KOPT-K1 (cell line): ENCODE data around the gene TNPO1.

ENCODE experiments used
- H3K27ac ChIP-seq: fragments of 200-600 bp; sonication (generic); 2 replicates; pipeline ENCODE4 v1.5.1; 2016; ENCODE audit warnings: antibody characterized with exemption, mild to moderate bottlenecking, low read depth, low read length; ENCODE audit not compliant: poor library complexity, severe bottlenecking
- H3K36me3 ChIP-seq: fragments of 200-600 bp; sonication (generic); 2 replicates; pipeline ENCODE4 v1.5.1; 2017; ENCODE audit warnings: antibody characterized with exemption, mild to moderate bottlenecking, low read length, moderate library complexity; ENCODE audit not compliant: insufficient read depth
- H3K9me3 ChIP-seq: fragments of 200-600 bp; sonication (generic); 2 replicates; pipeline ENCODE4 v1.5.1; 2017; ENCODE audit warnings: antibody characterized with exemption, low read length, mild to moderate bottlenecking; ENCODE audit not compliant: insufficient read depth, poor library complexity, severe bottlenecking

TNPO1 gene

GRCh38 chr5:72857396-72857795 lies 40.9 kb downstream of the TNPO1 start:
- peaks cover 99% of the 10 kb centered on the region for H3K36me3 ChIP-seq
- no peaks in the 10 kb centered on the region for H3K9me3 ChIP-seq
- H3K27ac ChIP-seq = no peak overlapping the region

GRCh38 chr5:72859127-72859526 lies 42.7 kb downstream of the TNPO1 start:
- H3K9me3 ChIP-seq = no peaks in the 10 kb centered on the region
- peaks cover 99% of the 10 kb centered on the region for H3K36me3 ChIP-seq
- H3K27ac ChIP-seq = no peak overlapping the region

DNA sequence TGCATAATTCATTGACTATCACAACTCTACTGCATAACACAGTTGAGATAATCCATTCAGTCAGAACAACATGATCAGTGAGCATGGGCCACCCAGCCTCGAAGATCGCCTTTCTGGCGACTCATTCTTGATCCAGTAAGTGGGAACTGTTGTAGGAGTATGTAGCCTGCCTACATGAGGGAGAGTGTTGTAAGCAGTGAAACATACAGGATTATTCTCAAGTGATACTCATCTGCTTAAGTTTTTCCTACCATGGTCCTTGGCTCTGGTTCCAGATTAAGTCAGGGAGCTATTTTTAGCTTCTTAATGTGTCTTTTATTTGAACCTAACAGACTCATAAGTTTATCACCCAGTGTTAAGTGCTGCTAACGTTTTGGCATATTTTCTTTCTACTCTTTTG lies 44.0 kb downstream of the TNPO1 start:
- Histone ChIP-seq H3K9me3 (no peaks in the 10 kb centered on the region), H3K36me3 (peaks cover 99% of the 10 kb centered on the region), H3K27ac (no peak overlapping the region)

- Histone ChIP-seq H3K27ac (no peak overlapping the region), H3K9me3 (no peaks in the 10 kb centered on the region), H3K36me3 (peaks cover 99% of the 10 kb centered on the region)
Observed at GRCh38 chr5:72871366-72872024, 55.0 kb downstream of the TNPO1 start.

GRCh38 chr5:72878854-72879253 lies 62.4 kb downstream of the TNPO1 start:
- peaks cover 100% of the 10 kb centered on the region for H3K36me3 ChIP-seq
- no peaks in the 10 kb centered on the region for H3K9me3 ChIP-seq
- no peak overlapping the region for H3K27ac ChIP-seq

DNA sequence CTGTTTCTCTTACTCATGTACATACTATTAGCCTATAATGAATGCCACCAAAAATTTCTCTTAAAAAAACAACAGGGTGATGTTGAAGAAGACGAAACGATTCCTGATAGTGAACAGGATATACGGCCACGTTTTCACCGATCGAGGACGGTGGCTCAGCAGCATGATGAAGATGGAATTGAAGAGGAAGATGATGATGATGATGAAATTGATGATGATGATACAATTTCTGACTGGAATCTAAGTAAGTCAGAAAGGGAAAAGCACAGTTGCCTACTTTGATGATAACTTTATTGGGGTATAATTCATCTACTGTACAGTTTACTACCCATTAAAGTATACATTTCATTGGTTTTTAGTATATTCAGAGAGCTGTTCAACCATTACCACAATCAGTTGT lies 66.5 kb downstream of the TNPO1 start:
- Histone ChIP-seq H3K9me3 (no peaks in the 10 kb centered on the region), H3K36me3 (peaks cover 100% of the 10 kb centered on the region), H3K27ac (no peak overlapping the region)

- peaks cover 100% of the 10 kb centered on the region for H3K36me3 ChIP-seq
- no peaks in the 10 kb centered on the region for H3K9me3 ChIP-seq
- no peak overlapping the region for H3K27ac ChIP-seq
Observed at GRCh38 chr5:72883850-72884249, 67.4 kb downstream of the TNPO1 start.

DNA sequence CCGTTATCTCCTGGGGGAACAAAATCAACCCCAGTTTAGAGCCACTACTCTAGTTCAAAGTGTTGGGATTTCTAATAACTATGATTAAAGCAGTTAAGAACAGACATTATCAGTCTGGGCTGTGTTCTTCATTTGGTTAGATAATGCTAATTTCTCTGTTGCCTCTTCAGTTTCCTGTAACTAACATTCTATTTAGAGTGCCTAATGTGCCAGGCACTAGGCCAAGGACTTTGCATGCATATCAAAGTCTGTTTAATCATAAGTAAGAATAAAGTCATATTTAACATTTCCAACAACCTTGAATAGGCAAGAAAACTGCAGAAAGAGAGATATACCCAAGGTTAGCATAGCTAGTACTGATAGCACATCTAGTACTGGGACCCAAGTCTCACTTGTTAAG lies 68.4 kb downstream of the TNPO1 start:
- Histone ChIP-seq H3K9me3 (no peaks in the 10 kb centered on the region), H3K36me3 (peaks cover 100% of the 10 kb centered on the region), H3K27ac (no peak overlapping the region)

GRCh38 chr5:72885824-72886223 lies 69.4 kb downstream of the TNPO1 start:
- no peaks in the 10 kb centered on the region for H3K9me3 ChIP-seq
- no peak overlapping the region for H3K27ac ChIP-seq
- peaks cover 100% of the 10 kb centered on the region for H3K36me3 ChIP-seq

- Histone ChIP-seq H3K9me3 (no peaks in the 10 kb centered on the region), H3K36me3 (peaks cover 100% of the 10 kb centered on the region), H3K27ac (no peak overlapping the region)
Observed at GRCh38 chr5:72888595-72888994, 72.1 kb downstream of the TNPO1 start.

DNA sequence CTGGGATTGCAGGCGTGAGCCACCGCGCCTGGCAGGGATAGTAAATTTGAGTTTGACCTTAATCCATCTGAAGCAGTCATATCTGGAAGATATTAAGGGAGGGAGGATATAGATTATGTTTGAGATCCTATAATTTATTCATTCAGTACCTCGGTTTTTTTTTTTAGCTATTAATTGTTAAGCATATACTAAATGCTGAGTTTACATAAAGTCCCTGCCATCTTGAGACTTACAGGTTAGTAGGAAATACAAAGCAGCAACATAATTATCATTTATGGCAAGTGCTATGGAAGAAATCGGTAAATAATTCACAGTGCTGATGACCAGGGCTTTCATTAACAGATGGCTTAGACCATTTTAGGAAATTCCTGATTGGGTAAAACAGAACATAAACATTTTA lies 72.9 kb downstream of the TNPO1 start:
- Histone ChIP-seq H3K9me3 (no peaks in the 10 kb centered on the region), H3K36me3 (peaks cover 100% of the 10 kb centered on the region), H3K27ac (no peak overlapping the region)

DNA sequence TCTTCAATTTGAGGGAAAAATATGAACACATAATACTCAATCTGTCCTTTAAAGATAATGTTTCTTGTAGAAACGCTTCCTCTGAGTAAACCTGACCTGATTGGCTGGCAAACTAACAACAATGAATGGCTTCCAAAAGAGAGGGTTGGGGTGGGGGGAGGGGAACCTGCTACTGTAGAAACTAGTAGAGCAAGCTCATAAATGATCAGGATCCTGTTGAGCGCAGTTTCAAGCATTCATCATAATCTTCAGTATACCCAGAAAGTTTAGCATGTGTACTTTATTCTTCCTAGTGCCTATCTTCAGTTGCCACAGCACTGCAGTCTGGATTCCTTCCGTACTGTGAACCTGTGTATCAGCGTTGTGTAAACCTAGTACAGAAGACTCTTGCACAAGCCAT lies 76.4 kb downstream of the TNPO1 start:
- peaks cover 99% of the 10 kb centered on the region for H3K36me3 ChIP-seq
- H3K27ac ChIP-seq = no peak overlapping the region
- H3K9me3 ChIP-seq = no peaks in the 10 kb centered on the region

GRCh38 chr5:72895758-72896157 lies 79.3 kb downstream of the TNPO1 start:
- H3K36me3 ChIP-seq = peaks cover 99% of the 10 kb centered on the region
- no peaks in the 10 kb centered on the region for H3K9me3 ChIP-seq
- H3K27ac ChIP-seq = no peak overlapping the region

DNA sequence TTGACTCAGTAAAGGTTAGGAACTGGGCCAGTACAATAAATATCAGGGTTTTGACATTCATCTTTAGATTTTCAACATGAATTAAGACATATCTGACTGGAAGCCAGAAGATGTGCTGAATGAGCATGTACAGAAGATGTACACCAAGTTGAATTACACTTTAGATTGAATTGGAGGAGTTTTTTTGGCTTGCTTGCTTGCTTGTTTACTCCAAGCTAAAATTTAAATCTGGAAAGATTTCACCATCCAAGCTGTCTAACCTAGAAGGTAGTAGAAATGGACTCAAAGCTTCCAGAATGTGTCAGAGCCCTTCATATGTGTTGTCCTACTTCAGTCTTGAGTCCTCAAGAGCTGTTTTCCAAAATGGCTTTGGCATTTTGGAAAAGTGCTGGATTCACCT lies 90.3 kb downstream of the TNPO1 start:
- peaks cover 93% of the 10 kb centered on the region for H3K36me3 ChIP-seq
- H3K27ac ChIP-seq = no peak overlapping the region
- H3K9me3 ChIP-seq = no peaks in the 10 kb centered on the region

DNA sequence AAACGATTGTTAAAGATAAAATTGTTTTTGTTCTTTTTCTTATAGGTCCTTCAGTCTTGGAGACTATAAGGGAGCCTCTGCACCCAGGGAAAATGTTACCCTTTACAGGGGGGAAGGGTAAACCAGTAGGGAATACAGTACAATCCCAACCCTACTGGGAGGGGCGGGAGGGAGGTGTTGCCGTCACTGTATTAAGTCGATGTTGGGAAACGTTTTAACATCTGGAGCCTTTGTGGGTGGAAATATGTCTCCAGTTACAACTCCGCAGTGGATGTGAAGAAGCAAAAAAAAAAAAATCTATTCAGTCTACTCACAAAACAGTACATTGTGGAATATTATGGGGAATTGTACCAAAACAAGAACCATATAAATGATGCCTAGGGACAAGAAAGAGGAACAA lies 92.2 kb downstream of the TNPO1 start:
- no peak overlapping the region for H3K27ac ChIP-seq
- H3K9me3 ChIP-seq = no peaks in the 10 kb centered on the region
- H3K36me3 ChIP-seq = peaks cover 82% of the 10 kb centered on the region

DNA sequence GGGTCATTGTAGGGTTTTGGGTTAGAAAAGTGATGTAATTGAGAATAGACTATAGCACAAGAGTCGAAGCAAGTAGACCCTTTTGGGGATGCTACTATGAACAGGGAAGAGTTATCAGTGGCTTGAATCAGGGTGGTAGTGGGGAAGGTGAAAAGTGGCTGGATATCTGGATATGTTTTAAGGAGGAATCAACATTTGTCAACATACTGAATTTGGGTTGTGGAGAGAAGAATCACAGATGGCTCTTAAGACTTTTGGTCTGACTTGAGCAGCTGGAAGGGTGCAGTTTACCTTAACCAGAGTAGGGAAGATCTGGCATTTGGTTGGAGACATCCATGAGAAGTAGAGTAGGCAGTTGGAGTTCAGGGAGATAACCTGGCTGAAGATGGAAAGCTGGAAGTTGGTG lies 100.9 kb downstream of the TNPO1 start:
- Histone ChIP-seq H3K36me3 (peaks cover 2% of the 10 kb centered on the region; the same call in 1 of the 2 replicates), H3K9me3 (no peaks in the 10 kb centered on the region), H3K27ac (no peak overlapping the region)
